GM11168 (cell line): Measurements from ENCODE around the gene MON1A.

Experiments
- in situ Hi-C: fragments of 300-500 bp; cut with MboI; formaldehyde crosslinking; loops from one replicate; pipeline ENCODE4 v1.12.0; 2022; ENCODE audit warnings: low sequenced_read_pairs; ENCODE audit not compliant: unreplicated experiment

Gene MON1A

GRCh38 chr3:49896345-49896744, 33.3 kb downstream of the MON1A start:
- in situ Hi-C loops: no loop called here

- in situ Hi-C loops: no loop called here
These were observed 33.8 kb downstream of the MON1A start for GRCh38 chr3:49895791-49896190.

DNA sequence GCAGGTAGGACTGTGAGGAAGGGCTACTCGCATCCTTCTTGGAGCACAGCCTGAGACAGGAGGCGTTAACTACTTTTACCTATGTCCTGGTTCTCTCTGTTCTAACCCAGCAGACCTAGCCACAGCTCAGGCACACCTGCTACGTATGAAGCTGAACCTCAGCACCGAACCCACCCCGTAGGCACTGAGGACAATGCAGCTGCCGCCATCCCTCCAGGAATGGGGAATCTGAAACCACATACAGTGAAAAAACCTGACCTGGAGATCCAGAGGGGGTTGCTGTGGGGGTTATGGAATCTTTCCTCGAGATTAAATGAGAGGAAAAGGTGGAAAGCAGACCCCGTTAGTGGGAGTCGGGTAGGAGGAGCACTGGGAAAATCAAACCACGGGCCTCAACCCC, 40.3 kb downstream of the MON1A start:
- in situ Hi-C loops: no loop called here

DNA sequence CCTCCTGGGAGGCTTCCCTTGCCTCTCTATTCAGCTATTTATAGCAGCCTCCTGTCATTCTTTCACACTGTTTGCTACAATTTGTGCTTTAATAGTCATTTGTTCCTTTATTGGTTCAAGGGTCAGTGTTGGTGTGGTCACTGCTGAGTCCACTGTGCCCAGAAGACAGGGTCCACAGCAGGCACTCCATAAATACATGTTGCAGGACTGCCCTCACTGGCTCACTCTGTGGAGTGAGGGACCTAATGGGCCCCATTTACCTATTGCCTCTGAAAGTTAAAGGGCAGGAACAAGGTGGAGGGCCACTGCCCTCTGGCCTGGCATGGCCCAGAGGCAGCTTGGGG, 42.7 kb downstream of the MON1A start:
- in situ Hi-C loops: no loop called here

- in situ Hi-C loops: no loop called here
These were observed 45.6 kb downstream of the MON1A start for GRCh38 chr3:49883998-49884397.

DNA sequence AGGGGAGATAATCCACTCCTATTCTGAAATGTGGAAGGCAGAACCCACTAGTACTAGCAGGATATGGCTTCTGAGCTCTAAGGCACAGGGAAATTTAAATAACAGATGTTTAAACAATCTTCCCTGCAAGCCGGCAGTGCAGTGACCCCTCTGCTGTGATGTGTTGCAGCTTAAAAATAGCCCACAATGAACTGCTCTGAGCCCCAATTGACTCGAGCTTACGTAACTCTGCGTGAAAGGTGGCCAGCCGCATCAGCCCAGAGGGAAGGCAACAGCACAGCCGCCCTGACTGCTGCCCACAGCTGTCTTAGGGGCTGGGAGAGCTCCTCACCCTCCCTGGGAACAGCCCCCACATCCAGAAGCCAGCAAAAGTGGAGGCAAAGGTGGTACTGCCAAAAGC, 47.4 kb downstream of the MON1A start:
- in situ Hi-C loops: no loop called here

- in situ Hi-C loops: no loop called here
These were observed 48.9 kb downstream of the MON1A start for GRCh38 chr3:49880581-49881315.

- in situ Hi-C loops: no loop called here
These were observed 49.9 kb downstream of the MON1A start for GRCh38 chr3:49879721-49880120.

GRCh38 chr3:49878686-49879085, 50.9 kb downstream of the MON1A start:
- in situ Hi-C loops: no loop called here

DNA sequence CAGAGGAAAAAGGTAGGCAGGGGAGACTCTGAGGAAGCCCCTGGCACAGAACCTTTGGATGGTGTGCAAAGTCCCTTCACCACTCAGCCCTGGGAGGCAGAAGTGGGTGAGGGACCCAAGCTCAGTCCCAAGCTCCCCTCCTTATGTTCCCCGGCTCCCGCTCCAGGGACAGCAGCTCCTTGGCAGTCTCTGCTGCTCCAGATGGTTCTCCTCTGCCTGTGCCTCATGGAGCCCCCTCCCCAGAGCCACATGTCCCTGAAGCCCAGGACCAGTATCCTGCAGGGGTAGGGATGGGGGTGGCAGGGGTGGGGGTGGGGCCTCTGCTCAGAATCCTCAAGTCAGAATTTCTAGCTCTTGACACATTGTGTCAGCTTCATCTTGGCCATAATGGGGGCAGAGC, 51.9 kb downstream of the MON1A start:
- in situ Hi-C loops: no loop called here

DNA sequence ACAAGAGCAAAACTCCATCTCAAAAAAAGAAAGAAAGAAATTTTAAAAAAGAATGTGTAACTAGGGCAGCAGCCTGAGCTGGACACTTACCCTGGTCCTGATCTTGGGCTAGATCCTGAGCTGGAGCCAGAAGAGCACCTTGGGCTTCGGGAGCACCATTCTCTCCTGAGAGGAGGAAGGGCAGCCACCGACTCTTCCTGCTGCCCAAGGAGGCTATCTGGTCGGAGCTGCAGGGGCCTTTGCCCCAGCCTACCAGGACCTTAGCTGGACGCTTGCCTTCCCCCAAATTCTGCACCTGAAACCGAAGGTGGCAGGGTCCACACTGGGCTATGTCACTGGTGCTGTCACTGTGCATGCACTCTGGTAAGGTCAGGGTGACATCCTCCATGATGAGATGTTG, 53.0 kb downstream of the MON1A start:
- in situ Hi-C loops: no loop called here

GRCh38 chr3:49873623-49874022, 56.0 kb downstream of the MON1A start:
- in situ Hi-C loops: no loop called here

DNA sequence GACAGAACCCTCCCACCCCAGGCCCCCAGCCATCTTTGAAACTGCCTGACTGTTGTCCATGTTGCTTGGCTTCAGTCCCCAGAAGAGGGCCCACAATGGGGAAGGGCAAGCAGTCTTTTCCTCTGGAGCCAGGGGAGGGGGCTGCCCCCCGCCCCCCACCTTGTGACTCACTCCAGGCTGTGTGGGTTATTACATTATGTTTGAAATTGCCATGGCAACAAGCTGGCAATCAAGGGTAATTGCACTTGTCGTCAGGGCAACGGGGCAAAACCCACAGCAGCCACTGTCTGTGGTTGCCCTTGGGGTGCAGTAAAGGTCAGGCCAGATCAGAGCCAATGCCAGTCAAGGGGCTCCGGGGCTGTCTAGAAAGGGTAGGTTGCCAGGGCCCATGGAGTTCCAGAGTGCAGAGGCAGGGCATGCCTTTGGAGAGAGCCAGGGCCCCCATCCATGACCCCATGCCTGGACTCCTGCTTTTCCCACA, 56.8 kb downstream of the MON1A start:
- in situ Hi-C loops: no loop called here

GRCh38 chr3:49871531-49872153, 58.0 kb downstream of the MON1A start:
- in situ Hi-C loops: no loop called here

DNA sequence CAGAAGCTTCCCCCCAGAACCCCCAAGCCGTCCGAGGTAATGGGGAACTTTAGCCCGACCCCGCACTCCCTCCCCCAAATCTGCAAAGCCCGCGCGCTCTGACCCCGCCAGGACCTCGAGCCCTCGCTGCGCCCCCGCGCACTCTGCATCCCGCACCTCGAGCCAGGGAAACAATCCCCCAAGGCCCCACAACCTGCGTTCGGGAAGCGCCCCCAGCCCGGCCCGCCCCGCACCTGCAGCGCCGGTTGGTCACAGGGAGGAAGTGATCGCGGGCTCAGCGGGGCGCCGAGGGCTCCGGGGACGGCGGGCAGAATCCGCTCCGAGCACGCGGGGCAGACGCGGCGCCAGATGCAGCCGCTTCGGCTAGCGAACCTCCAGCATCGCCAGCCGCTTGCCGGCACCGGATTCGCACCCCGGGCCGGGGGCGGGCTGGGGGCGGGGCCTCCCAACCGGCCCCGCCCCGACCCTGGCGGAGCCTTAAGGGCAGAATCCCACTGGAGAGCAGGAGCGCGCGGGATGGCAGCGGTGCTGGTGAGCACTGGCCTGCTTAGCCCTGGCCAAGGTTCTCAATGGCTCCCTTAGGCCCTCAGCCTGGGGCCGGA, 60.0 kb downstream of the MON1A start, which contains the start of gene CAMKV:
CAMKV (minus strand) TSS at position 382 of the 602 bp plus-strand sequence. CDS start 7,518 bp downstream, outside the sequence.
- in situ Hi-C loops: no loop called here

- in situ Hi-C loops: no loop called here
These were observed 60.6 kb downstream of the MON1A start for GRCh38 chr3:49868862-49869466.

- in situ Hi-C loops: no loop called here
These were observed 61.7 kb downstream of the MON1A start for GRCh38 chr3:49867871-49868321.

- in situ Hi-C loops: no loop called here
These were observed 62.2 kb downstream of the MON1A start for GRCh38 chr3:49867400-49867799.

- in situ Hi-C loops: no loop called here
These were observed 64.3 kb downstream of the MON1A start for GRCh38 chr3:49865198-49865784.

DNA sequence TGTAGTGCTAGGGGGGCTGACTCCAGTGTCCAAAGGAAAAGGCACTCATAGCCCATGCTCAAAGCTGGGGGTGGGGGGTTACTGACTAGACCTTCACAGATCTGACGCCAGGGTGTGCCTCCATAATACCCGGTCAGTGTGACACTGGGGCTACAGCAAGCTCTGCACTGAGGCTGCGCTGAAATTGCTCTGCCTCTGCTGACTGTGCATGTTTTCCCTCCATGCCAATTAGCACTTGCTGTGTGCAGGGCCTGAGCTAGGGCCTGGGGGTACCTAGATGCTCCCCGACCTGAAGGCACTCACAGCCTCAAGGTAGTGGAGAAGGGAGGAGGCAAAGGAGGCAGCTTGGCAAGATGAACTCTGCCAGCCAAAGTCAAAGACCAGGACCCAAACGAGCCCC, 65.1 kb downstream of the MON1A start:
- in situ Hi-C loops: no loop called here
